Left colon (tissue), 2 donors: ENCODE results near the gene TACSTD2. TPM values are rescaled to one million over a fixed set of nuclear protein-coding genes. Genes with fewer than 3 reads are reported as not detected.
"Not testable (repeated sequence)": the region's sequence is repeated elsewhere in the genome, so short reads cannot be mapped to it uniquely, and the experiment has no call there.

Experiments used
- ATAC-seq: fragments of 200-7000 bp; cut with Tn5 transposase; one replicate; pipeline ENCODE4 v1.9.1; 2020; ENCODE audit warnings: mild to moderate bottlenecking, moderate library complexity
- DNase-seq, 2 donors: peaks; one replicate each; pipeline ENCODE4 v3.0.0-alpha.2; 2020
- intact Hi-C, 2 donors: fragments of 100-400 bp; cut with DNase I in 1 of 2; cut with micrococcal nuclease in 1 of 2; formaldehyde crosslinking; loops; one replicate each; pipeline versions ENCODE4 v1.11.2 to v1.14.0; 2022; cut with DNase I, micrococcal nuclease
- total RNA-seq, 2 donors: library from RNA; stranded (reverse); fragmentation: NEBNext Ultra II Directional; extraction: Animal tissue kit (Norgen Biotek cat#: 25700); gene quantifications; one replicate each; pipeline ENCODE4 v1.2.1, GENCODE V29; 2021
- donor health status: DM: no; HTN: no; CAD: no.
- donor health status: DM: yes; HTN: yes; CAD: no.

TACSTD2 gene
- total RNA-seq, 2 donors from 2014 or later: 0.37 to 0.42 TPM

- no peak for DNase-seq
- no peak for ATAC-seq
- intact Hi-C loops: no loop called here
These were observed 5.4 kb downstream of the TACSTD2 start for GRCh38 chr1:58571616-58572015.

GRCh38 chr1:58570817-58571216 lies 6.2 kb downstream of the TACSTD2 start:
- no peak for DNase-seq
- intact Hi-C loops: no loop called here
- ATAC-seq: no peak

DNA sequence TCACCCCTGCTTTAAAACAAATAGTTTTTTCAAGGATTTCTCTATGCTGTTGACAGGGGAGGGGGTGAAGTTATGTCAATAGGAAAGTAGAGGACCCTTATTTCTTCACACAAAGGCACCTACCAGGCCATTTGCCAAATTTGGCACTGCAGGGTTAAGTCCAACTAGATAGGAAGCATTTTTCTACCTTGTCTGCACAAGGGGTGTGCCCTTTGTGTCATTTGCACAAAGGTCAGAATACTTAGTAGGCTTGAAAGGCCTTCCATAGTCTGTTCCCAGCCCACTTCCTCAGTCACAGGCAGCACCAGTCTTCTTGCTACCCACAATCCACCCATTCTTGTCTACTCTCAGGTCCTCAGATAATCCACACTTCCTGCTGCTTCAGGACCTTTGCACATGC lies 7.0 kb downstream of the TACSTD2 start:
- intact Hi-C loops: no loop called here
- no peak for DNase-seq

DNA sequence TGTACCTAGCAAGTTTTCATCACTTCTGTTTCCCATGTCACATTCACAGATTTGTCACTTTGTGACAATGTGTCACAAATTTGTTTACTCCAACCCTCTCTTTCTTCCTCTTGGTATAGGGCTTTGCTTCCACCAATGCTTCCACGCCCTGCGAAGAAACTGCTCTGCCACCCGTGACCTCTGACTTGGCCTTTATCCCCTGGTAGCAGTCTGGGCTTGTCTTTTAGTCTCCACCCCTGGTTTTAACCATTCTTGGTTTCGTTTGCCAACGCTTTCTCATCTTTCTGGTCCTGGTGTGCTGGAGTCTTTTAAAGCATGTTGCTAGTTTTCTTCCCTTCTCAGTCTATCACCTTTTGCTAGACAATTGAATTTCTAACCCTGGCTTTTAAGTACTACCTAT lies 8.1 kb downstream of the TACSTD2 start:
- DNase-seq: no peak
- intact Hi-C loops: no loop called here
- ATAC-seq: no peak

More for the DNA sequence above, 7.0 kb downstream of the TACSTD2 start:
- ATAC-seq: peak; percentile 42

- ATAC-seq (no peak), DNase-seq (no peak)
- intact Hi-C loops: no loop called here
These were observed 8.7 kb downstream of the TACSTD2 start for GRCh38 chr1:58568271-58568860.

DNA sequence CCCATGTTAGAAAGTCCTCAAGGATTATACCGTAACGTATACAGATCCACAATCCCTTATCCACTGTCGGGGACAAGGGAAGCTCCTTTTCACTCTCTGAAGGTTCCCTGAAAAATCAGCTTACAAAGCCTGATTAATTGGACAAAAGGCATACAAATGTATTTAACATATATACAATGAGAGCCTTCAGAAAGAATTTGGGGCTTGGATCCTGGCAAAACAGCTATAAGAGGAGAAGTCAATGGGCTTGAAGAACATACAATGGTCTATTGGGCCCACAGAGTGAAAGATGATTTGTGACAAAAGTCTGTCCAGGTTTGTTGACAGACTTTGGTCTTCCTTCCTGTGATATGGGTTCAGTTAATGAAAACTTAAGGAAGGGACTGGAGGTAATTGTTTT lies 10.7 kb downstream of the TACSTD2 start:
- DNase-seq: no peak
- no peak for ATAC-seq
- intact Hi-C loops: no loop called here

DNA sequence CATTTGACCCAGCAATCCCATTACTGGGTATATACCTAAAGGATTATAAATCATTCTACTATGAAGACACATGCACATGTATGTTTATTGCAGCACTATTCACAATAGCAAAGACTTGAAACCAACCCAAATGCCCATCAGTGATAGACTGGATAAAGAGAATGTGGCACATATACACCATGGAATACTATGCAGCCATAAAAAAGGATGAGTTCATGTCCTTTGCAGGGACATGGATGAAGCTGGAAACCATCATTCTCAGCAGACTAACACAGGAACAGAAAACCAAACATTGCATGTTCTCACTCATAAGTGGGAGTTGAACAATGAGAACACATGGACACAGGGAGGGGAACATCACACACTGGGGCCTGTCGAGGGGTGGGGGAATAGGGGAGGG lies 13.3 kb downstream of the TACSTD2 start:
- intact Hi-C loops, DNase-seq: not testable (repeated sequence)

DNA sequence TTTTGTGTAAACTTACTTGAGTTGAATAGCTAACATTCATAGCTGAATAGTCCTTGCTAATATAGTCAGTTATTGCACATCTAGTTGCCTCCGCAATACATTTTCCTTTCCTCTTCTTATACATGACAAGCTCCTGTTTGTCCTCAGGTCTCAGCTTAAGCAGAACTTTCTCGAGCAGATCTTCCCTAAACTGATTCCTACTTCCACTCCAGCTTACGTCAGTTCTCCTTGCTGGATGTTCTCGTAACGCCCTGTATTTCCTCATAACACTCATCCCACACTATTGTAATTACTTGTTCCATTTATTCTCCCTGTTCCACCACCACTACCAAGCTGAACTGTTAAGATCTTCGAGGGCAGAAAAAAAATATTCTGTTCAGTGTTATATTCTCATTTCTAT lies 15.4 kb downstream of the TACSTD2 start:
- no peak for DNase-seq
- no peak for ATAC-seq
- intact Hi-C loops: no loop called here

More for the DNA sequence above, 13.3 kb downstream of the TACSTD2 start:
- not testable (repeated sequence) for ATAC-seq

DNA sequence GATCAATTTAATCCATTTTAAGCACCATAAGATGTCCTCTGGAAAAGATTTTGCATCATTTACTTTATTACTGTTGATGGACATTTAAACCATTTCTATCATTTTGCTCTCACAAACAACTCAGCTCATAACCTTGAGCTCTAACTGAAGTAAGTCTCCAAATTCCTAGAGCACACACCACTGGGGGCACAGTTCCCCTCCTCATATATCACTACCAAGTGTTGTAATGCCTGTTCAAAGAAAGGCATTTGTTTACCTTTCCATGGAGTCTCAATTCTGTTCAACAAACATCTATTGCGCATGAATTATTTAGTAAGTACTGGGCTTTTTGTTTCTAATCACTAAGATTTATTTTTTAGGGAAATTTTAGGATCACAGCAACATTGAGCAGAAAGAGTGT lies 21.7 kb downstream of the TACSTD2 start:
- intact Hi-C loops: no loop called here
- ATAC-seq (no peak), DNase-seq (no peak)

GRCh38 chr1:58551186-58552140 lies 25.6 kb downstream of the TACSTD2 start:
- DNase-seq (no peak), ATAC-seq (no peak)
- intact Hi-C loops: no loop called here

DNA sequence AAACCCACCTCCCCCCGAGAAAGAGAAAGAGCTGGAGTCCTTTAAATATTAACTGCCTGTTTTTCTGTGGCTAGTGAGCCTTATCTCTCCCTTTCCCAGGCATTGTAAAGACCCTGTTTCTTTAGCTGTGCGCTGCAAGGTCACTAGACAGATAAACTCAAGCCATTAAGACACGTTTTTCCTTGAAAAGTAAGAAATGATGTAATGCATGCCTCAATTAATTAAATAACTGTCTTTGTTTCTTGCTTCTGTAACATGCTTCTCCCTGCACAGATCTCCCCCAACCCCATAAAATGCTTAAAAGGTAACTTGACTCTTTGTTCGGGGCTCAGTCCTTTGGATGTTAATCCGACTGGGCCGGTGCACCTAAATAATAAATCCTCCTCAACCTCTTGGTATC lies 27.8 kb downstream of the TACSTD2 start:
- DNase-seq, ATAC-seq, intact Hi-C loops: not testable (repeated sequence)

DNA sequence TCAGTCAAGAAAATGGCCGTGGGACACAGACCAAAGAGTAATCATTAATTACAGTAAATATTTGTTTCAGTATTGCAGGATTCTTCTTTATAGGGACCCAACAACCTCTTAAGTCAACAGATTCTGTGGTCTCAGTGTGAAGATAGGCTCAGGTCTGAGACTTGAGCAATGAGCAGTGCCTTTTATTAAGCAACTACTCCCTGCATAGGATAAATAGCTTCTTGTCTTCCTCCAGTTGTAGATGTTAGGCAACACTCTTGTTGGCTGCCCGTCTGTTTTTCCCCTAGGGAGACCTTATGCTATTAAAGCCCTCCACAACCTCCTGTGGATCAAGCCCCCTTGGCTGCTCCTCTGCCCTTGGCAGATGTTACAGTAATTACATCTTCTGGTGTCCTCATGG lies 28.7 kb downstream of the TACSTD2 start:
- no peak for DNase-seq
- no peak for ATAC-seq
- intact Hi-C loops: no loop called here

DNA sequence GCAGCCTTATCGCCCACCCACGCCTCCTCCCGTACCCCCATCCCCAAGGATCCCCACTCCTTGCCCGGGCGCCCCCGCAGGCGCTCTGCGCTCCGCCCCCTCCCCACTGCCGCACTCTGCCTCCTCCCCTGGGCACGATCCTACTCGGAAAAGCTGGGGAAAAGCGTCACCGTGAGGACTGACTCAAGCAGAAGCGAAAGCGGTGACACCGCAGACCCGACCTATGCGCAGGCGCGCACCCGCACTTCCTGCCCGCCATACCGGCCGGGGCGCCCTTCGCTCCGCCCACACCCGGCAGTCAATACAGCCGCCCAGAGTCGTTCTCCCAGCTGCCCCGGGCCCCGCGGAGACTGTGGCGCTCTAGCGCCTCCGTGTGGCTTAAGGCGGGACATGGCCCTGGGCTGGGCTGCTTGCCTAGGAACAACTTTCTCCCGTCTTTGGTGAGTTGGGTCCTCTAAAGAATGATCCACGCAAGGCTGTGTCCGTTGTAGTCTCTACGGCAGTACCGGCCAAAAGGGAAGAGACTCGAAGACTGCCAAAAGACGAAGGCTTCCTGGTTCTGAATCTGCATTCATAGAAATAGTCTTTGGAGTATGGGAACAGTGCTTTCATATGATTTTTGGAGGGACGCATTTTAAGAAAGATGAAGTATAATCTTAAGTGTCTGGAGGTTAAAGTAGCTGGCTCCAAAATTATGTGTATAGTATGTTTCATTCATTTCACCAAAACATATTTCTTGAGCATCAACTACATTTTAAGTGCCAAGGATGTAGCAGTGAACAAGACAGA lies 30.3 kb downstream of the TACSTD2 start, which contains the start of gene OMA1:
Gene OMA1 (minus strand): TSS at position 207 of the 789 bp plus-strand sequence. CDS start 7,432 bp downstream, outside the sequence.
- ATAC-seq (peak; percentile 98), DNase-seq (peak; percentile 97)
- intact Hi-C loops: no loop called here

- intact Hi-C loops: no loop called here
- DNase-seq: peak; percentile 80 to 82
These were observed 31.2 kb downstream of the TACSTD2 start for GRCh38 chr1:58545591-58546519.

GRCh38 chr1:58543260-58543659 lies 33.8 kb downstream of the TACSTD2 start:
- DNase-seq (no peak), ATAC-seq (no peak)
- intact Hi-C loops: no loop called here

More at GRCh38 chr1:58545591-58546519, 31.2 kb downstream of the TACSTD2 start:
- peak; percentile 79 for ATAC-seq

DNA sequence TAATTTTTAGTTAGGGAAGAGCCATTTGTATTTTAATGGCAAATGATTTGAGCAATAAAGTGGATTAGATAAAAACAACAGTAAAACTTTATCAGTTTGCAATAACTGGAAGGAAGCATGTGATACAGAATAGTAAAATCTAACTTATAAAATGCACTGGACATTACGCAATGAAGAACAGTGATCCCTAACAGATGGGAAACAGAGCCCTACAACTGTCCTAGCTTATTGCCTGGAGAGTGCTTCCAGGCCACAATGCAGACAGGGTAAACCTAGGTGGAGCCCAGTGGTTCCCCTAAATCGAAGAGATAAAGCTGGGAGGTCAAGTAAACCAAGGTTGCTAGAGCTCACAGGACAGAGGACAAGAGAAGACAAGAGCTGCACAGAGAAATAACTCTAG lies 37.5 kb downstream of the TACSTD2 start:
- intact Hi-C loops: no loop called here
- ATAC-seq: peak; percentile 90
- DNase-seq: no peak

GRCh38 chr1:58538821-58539220 lies 38.2 kb downstream of the TACSTD2 start:
- intact Hi-C loops: no loop called here

GRCh38 chr1:58531842-58532241 lies 45.2 kb downstream of the TACSTD2 start:
- intact Hi-C loops, DNase-seq, ATAC-seq: not testable (repeated sequence)

More at GRCh38 chr1:58538821-58539220, 38.2 kb downstream of the TACSTD2 start:
- ATAC-seq (no peak), DNase-seq (no peak)
